Mesenchymal stem cell (in vitro differentiated cells and primary cell): Measurements from ENCODE around the gene GPN2.
A peak's percentile ranks its signal among the peaks of the same experiment; 100 is the strongest.

Experiments
- DNase-seq: peaks from one replicate; pipeline ENCODE4 v3.0.0-alpha.2; 2013
- H2AFZ ChIP-seq: one replicate; pipeline ENCODE4 v1.6.1; 2013; ENCODE audit warnings: low read depth, mild to moderate bottlenecking, control low read depth, inconsistent platforms, low read length, moderate library complexity
- H2AK5ac ChIP-seq: 2 replicates; pipeline ENCODE4 v1.6.1; 2013; ENCODE audit warnings: low read length, moderate library complexity, mild to moderate bottlenecking, inconsistent platforms; ENCODE audit not compliant: severe bottlenecking
- H2BK120ac ChIP-seq: one replicate; pipeline ENCODE4 v1.6.1; 2013; ENCODE audit warnings: low read depth, mild to moderate bottlenecking, inconsistent platforms, low read length, moderate library complexity
- H2BK12ac ChIP-seq, 2 experiments: one replicate each; pipeline ENCODE4 v1.6.1; 2013; ENCODE audit warnings: inconsistent platforms in 2 of 2, low read length in 2 of 2, mild to moderate bottlenecking in 2 of 2, moderate library complexity in 2 of 2, control low read depth in 1 of 2
- H2BK15ac ChIP-seq: one replicate; pipeline ENCODE4 v1.6.1; 2013; ENCODE audit warnings: mild to moderate bottlenecking, low read depth, inconsistent platforms; ENCODE audit not compliant: poor library complexity, severe bottlenecking
- H2BK5ac ChIP-seq: 2 replicates; pipeline ENCODE4 v1.6.1; 2013; ENCODE audit warnings: low read depth, mild to moderate bottlenecking, low read length, control low read depth, inconsistent platforms; ENCODE audit not compliant: poor library complexity, severe bottlenecking
- H3K14ac ChIP-seq, 2 experiments: one replicate each; pipeline ENCODE4 v1.6.1; 2013; ENCODE audit warnings: inconsistent platforms in 2 of 2, low read length in 2 of 2, control low read depth in 1 of 2, mild to moderate bottlenecking in 1 of 2, moderate library complexity in 1 of 2
- H3K18ac ChIP-seq, 2 experiments: one replicate each; pipeline ENCODE4 v1.6.1; 2013; ENCODE audit warnings: inconsistent platforms in 2 of 2, low read length in 2 of 2, control low read depth in 1 of 2, low read depth in 1 of 2, mild to moderate bottlenecking in 1 of 2
- H3K23ac ChIP-seq, 2 experiments: one replicate each; pipeline ENCODE4 v1.6.1; 2013; ENCODE audit warnings: inconsistent platforms in 2 of 2, low read length in 2 of 2, mild to moderate bottlenecking in 2 of 2, moderate library complexity in 2 of 2, control low read depth in 1 of 2
- H3K27ac ChIP-seq: 2 replicates; pipeline ENCODE4 v1.5.1; 2013; ENCODE audit warnings: mild to moderate bottlenecking, moderate library complexity, low read length, control low read depth, inconsistent platforms; ENCODE audit not compliant: poor library complexity, severe bottlenecking
- H3K27me3 ChIP-seq, 2 experiments: 2 replicates each; pipeline versions ENCODE4 v1.6.1 to v1.7.0; 2013; ENCODE audit warnings: low read length in 2 of 2, mild to moderate bottlenecking in 2 of 2, moderate library complexity in 2 of 2, control low read depth in 1 of 2, inconsistent platforms in 1 of 2; ENCODE audit not compliant: control insufficient read depth in 1 of 2, insufficient read depth in 1 of 2
- H3K36me3 ChIP-seq, 2 experiments: 2 replicates each; pipeline versions ENCODE4 v1.6.1 to v1.7.0; 2013; ENCODE audit warnings: low read length in 2 of 2, control low read depth in 1 of 2, inconsistent platforms in 1 of 2, low read depth in 1 of 2, mild to moderate bottlenecking in 1 of 2; ENCODE audit not compliant: insufficient read depth in 2 of 2, control insufficient read depth in 1 of 2
- H3K4ac ChIP-seq, 2 experiments: one replicate each; pipeline ENCODE4 v1.6.1; 2013; ENCODE audit warnings: inconsistent platforms in 2 of 2, low read length in 2 of 2, mild to moderate bottlenecking in 2 of 2, moderate library complexity in 2 of 2, control low read depth in 1 of 2, low read depth in 1 of 2
- H3K4me1 ChIP-seq: 2 replicates; pipeline ENCODE4 v1.6.1; 2013; ENCODE audit warnings: low read depth, low read length, control low read depth; ENCODE audit not compliant: control insufficient read depth, insufficient read depth
- H3K4me2 ChIP-seq: 2 replicates; pipeline ENCODE4 v1.6.1; 2013; ENCODE audit warnings: low read length, mild to moderate bottlenecking, inconsistent platforms; ENCODE audit not compliant: poor library complexity, severe bottlenecking
- H3K4me3 ChIP-seq, 2 experiments: 2 replicates each; pipeline versions ENCODE4 v1.5.1 to v1.7.0; 2013; ENCODE audit warnings: low read length in 2 of 2, mild to moderate bottlenecking in 2 of 2, control low read depth in 1 of 2, low read depth in 1 of 2; ENCODE audit not compliant: insufficient read depth in 1 of 2
- H3K79me1 ChIP-seq: replicated peaks from 2 replicates; pipeline ENCODE4 v1.6.1; 2013; ENCODE audit warnings: mild to moderate bottlenecking, control low read depth, low read length, inconsistent platforms; ENCODE audit not compliant: poor library complexity, severe bottlenecking
- H3K9ac ChIP-seq: 2 replicates; pipeline ENCODE4 v1.7.0; 2013; ENCODE audit warnings: mild to moderate bottlenecking, low read length, moderate library complexity
- H3K9me3 ChIP-seq: 2 replicates; pipeline ENCODE4 v1.7.0; 2013; ENCODE audit warnings: mild to moderate bottlenecking, low read length; ENCODE audit not compliant: control insufficient read depth
- H4K8ac ChIP-seq: one replicate; pipeline ENCODE4 v1.6.1; 2013; ENCODE audit warnings: inconsistent platforms, mild to moderate bottlenecking, low read length, moderate library complexity
- H4K91ac ChIP-seq: one replicate; pipeline ENCODE4 v1.6.1; 2013; ENCODE audit warnings: mild to moderate bottlenecking, low read length, inconsistent platforms
- WGBS: methylation state at CpG from one replicate; pipeline ENCODE4 v1.1.7; 2013; ENCODE audit warnings: mixed read lengths; 5-methylcytosine and 5-hydroxymethylcytosine counted together

GPN2 gene

GRCh38 chr1:26832249-26832960 is 57.7 kb downstream of the GPN2 start:
- Histone ChIP-seq H3K4me2 (no peak overlapping the region), H3K27ac (no peak overlapping the region), H2BK15ac (peak overlapping the region; percentile 12), H4K8ac (no peak overlapping the region), H2BK12ac (no peak overlapping the region), H3K27me3 (no peaks in the 10 kb centered on the region), H2BK120ac (no peak overlapping the region), H3K9ac (no peak overlapping the region), H3K14ac (no peak overlapping the region), H3K4me3 (no peak overlapping the region), H3K36me3 (peaks cover 42 to 48% of the 10 kb centered on the region in 2 experiments), H2AFZ (no peak overlapping the region), H2AK5ac (no peak overlapping the region), H3K4ac (no peak overlapping the region), H3K18ac (no peak overlapping the region), H3K79me1 (peaks cover 35% of the 10 kb centered on the region), H2BK5ac (no peak overlapping the region), H3K9me3 (no peaks in the 10 kb centered on the region), H4K91ac (no peak overlapping the region), H3K4me1 (peaks cover 23% of the 10 kb centered on the region), H3K23ac (no peak overlapping the region)
- no peak for DNase-seq
- WGBS, result 97% methylated on average over 16 of the region's 16 CpGs

- DNase-seq, result peak; percentile 85
- H3K9me3 ChIP-seq, result no peaks in the 10 kb centered on the region
- no peak overlapping the region for H2BK5ac ChIP-seq
- no peak overlapping the region for H3K4me3 ChIP-seq
- peak overlapping the region in 1 of 2 experiments; percentile 18 for H3K14ac ChIP-seq
- no peak overlapping the region for H3K9ac ChIP-seq
- peaks cover 42 to 48% of the 10 kb centered on the region in 2 experiments for H3K36me3 ChIP-seq
- H2AK5ac ChIP-seq, result no peak overlapping the region
- H3K4me2 ChIP-seq, result no peak overlapping the region
- peak overlapping the region; percentile 37 to 42 for H3K18ac ChIP-seq
- H2BK120ac ChIP-seq, result no peak overlapping the region
- peaks cover 27% of the 10 kb centered on the region for H3K4me1 ChIP-seq
- peaks cover 37% of the 10 kb centered on the region for H3K79me1 ChIP-seq
- no peak overlapping the region for H4K91ac ChIP-seq
- H3K23ac ChIP-seq, result no peak overlapping the region
- H4K8ac ChIP-seq, result no peak overlapping the region
- no peaks in the 10 kb centered on the region for H3K27me3 ChIP-seq
- WGBS, result 47% methylated on average over 3 of the region's 3 CpGs
- H2AFZ ChIP-seq, result no peak overlapping the region
- H3K27ac ChIP-seq, result no peak overlapping the region
- peak overlapping the region in 1 of 2 experiments; percentile 24 for H3K4ac ChIP-seq
- H2BK15ac ChIP-seq, result no peak overlapping the region
- H2BK12ac ChIP-seq, result peak overlapping the region in 1 of 2 experiments; percentile 10
Observed at GRCh38 chr1:26831546-26832248, 58.4 kb downstream of the GPN2 start.

GRCh38 chr1:26831059-26831458 is 59.0 kb downstream of the GPN2 start:
- Histone ChIP-seq H3K4me2 (no peak overlapping the region), H3K4me3 (no peak overlapping the region), H3K23ac (peak overlapping the region; percentile 48 to 55), H3K4me1 (peaks cover 29% of the 10 kb centered on the region), H3K14ac (no peak overlapping the region), H3K9ac (no peak overlapping the region), H2AK5ac (no peak overlapping the region), H3K27me3 (no peaks in the 10 kb centered on the region), H3K36me3 (peaks cover 40 to 45% of the 10 kb centered on the region in 2 experiments), H4K91ac (no peak overlapping the region), H3K18ac (no peak overlapping the region), H3K4ac (no peak overlapping the region), H3K79me1 (peaks cover 37% of the 10 kb centered on the region), H3K9me3 (no peaks in the 10 kb centered on the region), H2BK15ac (no peak overlapping the region), H2BK5ac (no peak overlapping the region), H2BK120ac (no peak overlapping the region), H3K27ac (no peak overlapping the region), H2BK12ac (no peak overlapping the region), H4K8ac (no peak overlapping the region), H2AFZ (no peak overlapping the region)
- WGBS, result 97% methylated on average over 1 of the region's 3 CpGs
- no peak for DNase-seq

- no peak overlapping the region for H3K4ac ChIP-seq
- H3K4me2 ChIP-seq, result no peak overlapping the region
- H4K8ac ChIP-seq, result no peak overlapping the region
- H2BK5ac ChIP-seq, result no peak overlapping the region
- no peak overlapping the region for H2AFZ ChIP-seq
- H2BK120ac ChIP-seq, result no peak overlapping the region
- H3K4me3 ChIP-seq, result peak overlapping the region in 1 of 2 experiments; percentile 48
- WGBS, result 90% methylated on average over 4 of the region's 6 CpGs
- no peak overlapping the region for H2AK5ac ChIP-seq
- no peak for DNase-seq
- H3K23ac ChIP-seq, result no peak overlapping the region
- no peaks in the 10 kb centered on the region for H3K9me3 ChIP-seq
- H2BK12ac ChIP-seq, result no peak overlapping the region
- no peak overlapping the region for H3K27ac ChIP-seq
- H3K14ac ChIP-seq, result no peak overlapping the region
- H3K36me3 ChIP-seq, result peaks cover 27 to 31% of the 10 kb centered on the region in 2 experiments
- no peak overlapping the region for H2BK15ac ChIP-seq
- H4K91ac ChIP-seq, result no peak overlapping the region
- peaks cover 35% of the 10 kb centered on the region for H3K79me1 ChIP-seq
- H3K27me3 ChIP-seq, result no peaks in the 10 kb centered on the region
- H3K9ac ChIP-seq, result no peak overlapping the region
- peaks cover 33% of the 10 kb centered on the region for H3K4me1 ChIP-seq
- no peak overlapping the region for H3K18ac ChIP-seq
Observed at GRCh38 chr1:26829184-26829911, 60.7 kb downstream of the GPN2 start.
